Esophagus muscularis mucosa (tissue), 4 donors: ENCODE measurements around the gene MOB3A.

ENCODE experiments used
- CTCF ChIP-seq, 3 experiments: fragments of 200-600 bp in 2 of 3; fragments of 450-650 bp in 1 of 3; sonication (generic) in 2 of 3; IDR thresholded peaks; one replicate each; pipeline ENCODE4 v1.5.1; 2017 to 2019; ENCODE audit warnings: antibody characterized with exemption in 3 of 3, mild to moderate bottlenecking in 2 of 3, moderate library complexity in 1 of 3
- EP300 ChIP-seq: sonication (generic); formaldehyde crosslinking; IDR thresholded peaks from one replicate; pipeline ENCODE4 v1.6.1; 2017; ENCODE audit warnings: antibody characterized with exemption
- POLR2AphosphoS5 ChIP-seq, 2 donors: sonication (generic); formaldehyde crosslinking; IDR thresholded peaks; one replicate each; pipeline ENCODE4 v1.6.1; 2017; ENCODE audit warnings: antibody characterized with exemption in 2 of 2

GRCh38 chr19:2136796-2137195 lies 40.7 kb upstream of the MOB3A start:
- no peak for TF ChIP-seq POLR2AphosphoS5 (IDR thresholded peaks at IDR 0.05)
- no peak for TF ChIP-seq CTCF (IDR thresholded peaks at IDR 0.05)
- TF ChIP-seq EP300, result no peak
